OCI-LY1 (cell line): ENCODE data around the gene DRAP1.

Experiments used
- EZH2 ChIP-seq: fragments of 200-600 bp; sonication (generic), shearing (Covaris generic); IDR thresholded peaks from 2 replicates; pipeline ENCODE4 v1.8.0; 2017; ENCODE audit warnings: borderline replicate concordance, mixed run types, mild to moderate bottlenecking, antibody characterized with exemption, low read length, moderate library complexity, mixed read lengths
- TF ChIP-seq, protein P1 (sequence below): fragments of 200-600 bp; sonication (generic), shearing (Covaris generic); IDR thresholded peaks from 2 replicates; pipeline ENCODE4 v1.5.1; 2017; ENCODE audit warnings: mild to moderate bottlenecking, antibody characterized with exemption, low read length, moderate library complexity, mixed read lengths

DNA sequence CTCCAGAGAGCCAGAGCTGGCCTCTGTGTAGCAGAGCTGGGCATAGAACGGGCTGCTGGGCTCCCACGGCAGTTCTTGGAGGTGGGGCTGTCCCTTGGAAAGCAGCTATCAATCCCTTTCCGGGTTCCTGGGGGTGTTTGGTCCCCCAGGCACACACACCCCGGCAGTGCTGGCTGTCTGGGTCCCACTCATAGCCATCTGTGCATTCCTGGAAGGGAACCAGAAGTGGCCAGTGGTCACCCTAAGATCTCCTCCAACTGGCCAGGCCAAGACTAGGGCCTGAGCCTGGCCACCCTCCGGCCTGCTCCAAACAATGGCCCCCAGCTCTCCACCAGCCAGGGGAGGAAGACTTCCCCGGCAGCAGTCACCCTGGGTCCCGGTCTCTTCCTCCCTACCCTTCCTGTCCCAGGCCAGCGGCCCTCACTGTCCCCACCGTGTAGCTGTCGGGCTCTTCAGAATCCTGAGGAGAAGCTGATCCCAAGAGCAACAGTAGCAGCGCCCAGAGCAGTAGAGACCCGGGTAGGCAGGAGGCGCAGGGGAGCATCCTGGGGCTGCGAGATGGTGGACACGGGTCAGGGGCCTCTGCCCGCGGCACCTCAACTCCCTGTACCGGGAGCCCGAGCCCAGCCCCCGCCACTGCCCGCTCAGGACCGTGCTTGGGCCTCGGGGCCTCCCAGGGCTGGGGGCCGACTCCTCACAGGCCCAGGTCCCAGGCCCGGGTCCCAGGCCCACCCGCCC lies 47.2 kb upstream of the DRAP1 start:
- no peak for TF ChIP-seq EZH2
- TF ChIP-seq, protein P1, sequence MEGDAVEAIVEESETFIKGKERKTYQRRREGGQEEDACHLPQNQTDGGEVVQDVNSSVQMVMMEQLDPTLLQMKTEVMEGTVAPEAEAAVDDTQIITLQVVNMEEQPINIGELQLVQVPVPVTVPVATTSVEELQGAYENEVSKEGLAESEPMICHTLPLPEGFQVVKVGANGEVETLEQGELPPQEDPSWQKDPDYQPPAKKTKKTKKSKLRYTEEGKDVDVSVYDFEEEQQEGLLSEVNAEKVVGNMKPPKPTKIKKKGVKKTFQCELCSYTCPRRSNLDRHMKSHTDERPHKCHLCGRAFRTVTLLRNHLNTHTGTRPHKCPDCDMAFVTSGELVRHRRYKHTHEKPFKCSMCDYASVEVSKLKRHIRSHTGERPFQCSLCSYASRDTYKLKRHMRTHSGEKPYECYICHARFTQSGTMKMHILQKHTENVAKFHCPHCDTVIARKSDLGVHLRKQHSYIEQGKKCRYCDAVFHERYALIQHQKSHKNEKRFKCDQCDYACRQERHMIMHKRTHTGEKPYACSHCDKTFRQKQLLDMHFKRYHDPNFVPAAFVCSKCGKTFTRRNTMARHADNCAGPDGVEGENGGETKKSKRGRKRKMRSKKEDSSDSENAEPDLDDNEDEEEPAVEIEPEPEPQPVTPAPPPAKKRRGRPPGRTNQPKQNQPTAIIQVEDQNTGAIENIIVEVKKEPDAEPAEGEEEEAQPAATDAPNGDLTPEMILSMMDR = no peak
